ENCODE data around the gene SIVA1. TPM values are rescaled to one million over a fixed set of nuclear protein-coding genes. Genes with fewer than 3 reads are reported as not detected.

The SIVA1 gene
- total and polyA plus RNA-seq, 9 of the 15 experiments (the other 6 are each of a cell fraction or from before 2014, with no cell fraction given), result 4.2 to 186 (median 54.2) TPM

DNA sequence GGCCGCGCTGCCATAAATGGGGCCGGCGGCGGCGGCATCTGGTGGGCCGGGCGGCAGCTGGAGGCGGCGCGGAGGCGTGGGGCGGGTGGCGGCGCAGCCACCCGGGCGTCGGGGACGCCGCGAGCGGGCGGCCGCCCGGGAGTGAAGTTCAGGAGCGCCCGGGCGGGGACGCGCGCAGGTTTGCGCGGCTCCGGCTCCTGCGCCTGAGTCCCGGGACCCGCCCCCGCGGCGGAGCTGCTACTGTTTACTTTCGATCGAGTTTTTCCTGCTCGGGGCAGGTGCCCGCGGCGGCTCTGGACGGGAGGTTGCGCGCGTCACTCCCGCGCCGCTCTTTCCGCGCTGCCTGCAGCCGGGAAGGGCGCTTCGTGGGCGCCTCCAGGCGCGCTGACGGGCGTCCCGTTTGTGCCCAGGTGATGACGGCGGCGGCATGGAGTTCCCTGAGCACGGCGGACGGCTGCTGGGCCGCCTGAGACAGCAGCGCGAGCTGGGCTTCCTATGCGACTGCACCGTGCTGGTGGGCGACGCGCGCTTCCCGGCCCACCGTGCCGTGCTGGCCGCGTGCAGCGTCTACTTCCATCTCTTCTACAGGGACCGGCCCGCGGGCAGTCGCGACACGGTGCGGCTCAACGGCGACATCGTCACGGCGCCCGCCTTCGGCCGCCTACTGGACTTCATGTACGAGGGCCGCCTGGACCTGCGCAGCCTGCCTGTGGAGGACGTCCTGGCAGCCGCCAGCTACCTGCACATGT, 48.0 kb downstream of the SIVA1 start, which contains the start of gene ZBTB42 (continued):
- TF ChIP-seq, protein P1, sequence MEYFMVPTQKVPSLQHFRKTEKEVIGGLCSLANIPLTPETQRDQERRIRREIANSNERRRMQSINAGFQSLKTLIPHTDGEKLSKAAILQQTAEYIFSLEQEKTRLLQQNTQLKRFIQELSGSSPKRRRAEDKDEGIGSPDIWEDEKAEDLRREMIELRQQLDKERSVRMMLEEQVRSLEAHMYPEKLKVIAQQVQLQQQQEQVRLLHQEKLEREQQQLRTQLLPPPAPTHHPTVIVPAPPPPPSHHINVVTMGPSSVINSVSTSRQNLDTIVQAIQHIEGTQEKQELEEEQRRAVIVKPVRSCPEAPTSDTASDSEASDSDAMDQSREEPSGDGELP (CRISPR knock-in tag; IDR thresholded peaks at IDR 0.05; ENCODE audit: borderline replicate concordance), result peak; percentile 22; the same call in 1 of the 2 replicates
- TF ChIP-seq ZSCAN32 (CRISPR knock-in tag; IDR thresholded peaks at IDR 0.05), result no peak
- 0 out of 2 replicates have a peak, but pooled peaks have one; percentile 48 for TF ChIP-seq GABPB1 (CRISPR knock-in tag; IDR thresholded peaks at IDR 0.05)
- TF ChIP-seq RBFOX2 (IDR thresholded peaks at IDR 0.05; ENCODE audit: low read depth, low read length), result peak; percentile 49; the same call in 1 of the 2 replicates
- TF ChIP-seq ZNF717 (CRISPR knock-in tag; IDR thresholded peaks at IDR 0.05), result no peak
- peak in 1 of 2 experiments; percentile 41; a peak in 1 of 4 replicates for TF ChIP-seq HDAC1 (IDR thresholded peaks at IDR 0.05)
- 0 out of 2 replicates have a peak, but pooled peaks have one; percentile 27 for TF ChIP-seq SP1 (CRISPR knock-in tag; IDR thresholded peaks at IDR 0.05)
- TF ChIP-seq ATF1 (CRISPR knock-in tag; IDR thresholded peaks at IDR 0.05), result no peak
- TF ChIP-seq ATF1 (tag; IDR thresholded peaks at IDR 0.05), result peak; percentile 45
- TF ChIP-seq CTBP1 (IDR thresholded peaks at IDR 0.05; ENCODE audit: borderline replicate concordance), result peak; percentile 81
- TF ChIP-seq NRF1 (conservative IDR thresholded peaks at IDR 0.05 in 1 of 2, IDR thresholded peaks at IDR 0.05 in 1 of 2), result peak; percentile 83 to 85
- peak in 1 of 2 experiments; percentile 29; a peak in 1 of 4 replicates for TF ChIP-seq SIN3A (IDR thresholded peaks at IDR 0.05; ENCODE audit: borderline replicate concordance in 2 of 2, control insufficient read depth in 1 of 2, low read depth in 2 of 2, low read length in 2 of 2)
- 0 out of 2 replicates have a peak, but pooled peaks have one; percentile 22 for TF ChIP-seq ZNF143 (CRISPR knock-in tag; IDR thresholded peaks at IDR 0.05)
- 0 out of 4 replicates have a peak, but pooled peaks have one; percentile 17 to 42 for TF ChIP-seq FOXK2 (conservative IDR thresholded peaks at IDR 0.05 in 1 of 2, IDR thresholded peaks at IDR 0.05 in 1 of 2; ENCODE audit: low read depth in 2 of 2)
- TF ChIP-seq, protein P2, sequence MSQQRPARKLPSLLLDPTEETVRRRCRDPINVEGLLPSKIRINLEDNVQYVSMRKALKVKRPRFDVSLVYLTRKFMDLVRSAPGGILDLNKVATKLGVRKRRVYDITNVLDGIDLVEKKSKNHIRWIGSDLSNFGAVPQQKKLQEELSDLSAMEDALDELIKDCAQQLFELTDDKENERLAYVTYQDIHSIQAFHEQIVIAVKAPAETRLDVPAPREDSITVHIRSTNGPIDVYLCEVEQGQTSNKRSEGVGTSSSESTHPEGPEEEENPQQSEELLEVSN (IDR thresholded peaks at IDR 0.05; ENCODE audit: borderline replicate concordance in 1 of 2, extremely low read depth in 1 of 2, insufficient read depth in 1 of 2, insufficient read length in 1 of 2, low read depth in 1 of 2, low read length in 1 of 2, poor library complexity in 1 of 2, severe bottlenecking in 1 of 2), result peak in 1 of 2 experiments; percentile 10
- TF ChIP-seq, protein P3, sequence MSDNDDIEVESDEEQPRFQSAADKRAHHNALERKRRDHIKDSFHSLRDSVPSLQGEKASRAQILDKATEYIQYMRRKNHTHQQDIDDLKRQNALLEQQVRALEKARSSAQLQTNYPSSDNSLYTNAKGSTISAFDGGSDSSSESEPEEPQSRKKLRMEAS (CRISPR knock-in tag; IDR thresholded peaks at IDR 0.05), result peak; percentile 37; the same call in 1 of the 2 replicates
- TF ChIP-seq L3MBTL2 (IDR thresholded peaks at IDR 0.05), result peak; percentile 53; the same call in 1 of the 2 replicates
- no peak for TF ChIP-seq SMAD2 (IDR thresholded peaks at IDR 0.05; ENCODE audit: low read depth, low read length)
- TF ChIP-seq, protein P4, sequence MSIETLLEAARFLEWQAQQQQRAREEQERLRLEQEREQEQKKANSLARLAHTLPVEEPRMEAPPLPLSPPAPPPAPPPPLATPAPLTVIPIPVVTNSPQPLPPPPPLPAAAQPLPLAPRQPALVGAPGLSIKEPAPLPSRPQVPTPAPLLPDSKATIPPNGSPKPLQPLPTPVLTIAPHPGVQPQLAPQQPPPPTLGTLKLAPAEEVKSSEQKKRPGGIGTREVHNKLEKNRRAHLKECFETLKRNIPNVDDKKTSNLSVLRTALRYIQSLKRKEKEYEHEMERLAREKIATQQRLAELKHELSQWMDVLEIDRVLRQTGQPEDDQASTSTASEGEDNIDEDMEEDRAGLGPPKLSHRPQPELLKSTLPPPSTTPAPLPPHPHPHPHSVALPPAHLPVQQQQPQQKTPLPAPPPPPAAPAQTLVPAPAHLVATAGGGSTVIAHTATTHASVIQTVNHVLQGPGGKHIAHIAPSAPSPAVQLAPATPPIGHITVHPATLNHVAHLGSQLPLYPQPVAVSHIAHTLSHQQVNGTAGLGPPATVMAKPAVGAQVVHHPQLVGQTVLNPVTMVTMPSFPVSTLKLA (conservative IDR thresholded peaks at IDR 0.05), result peak; percentile 37 to 55; a peak in 3 of 4 replicates
- TF ChIP-seq, protein P5, sequence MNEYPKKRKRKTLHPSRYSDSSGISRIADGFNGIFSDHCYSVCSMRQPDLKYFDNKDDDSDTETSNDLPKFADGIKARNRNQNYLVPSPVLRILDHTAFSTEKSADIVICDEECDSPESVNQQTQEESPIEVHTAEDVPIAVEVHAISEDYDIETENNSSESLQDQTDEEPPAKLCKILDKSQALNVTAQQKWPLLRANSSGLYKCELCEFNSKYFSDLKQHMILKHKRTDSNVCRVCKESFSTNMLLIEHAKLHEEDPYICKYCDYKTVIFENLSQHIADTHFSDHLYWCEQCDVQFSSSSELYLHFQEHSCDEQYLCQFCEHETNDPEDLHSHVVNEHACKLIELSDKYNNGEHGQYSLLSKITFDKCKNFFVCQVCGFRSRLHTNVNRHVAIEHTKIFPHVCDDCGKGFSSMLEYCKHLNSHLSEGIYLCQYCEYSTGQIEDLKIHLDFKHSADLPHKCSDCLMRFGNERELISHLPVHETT (CRISPR knock-in tag; conservative IDR thresholded peaks at IDR 0.05 in 1 of 2, IDR thresholded peaks at IDR 0.05 in 1 of 2), result peak in 1 of 2 experiments; percentile 73; a peak in 2 of 4 replicates

All from K562 (cell line).